Measurements from ENCODE around the gene SLC25A26.

DNA sequence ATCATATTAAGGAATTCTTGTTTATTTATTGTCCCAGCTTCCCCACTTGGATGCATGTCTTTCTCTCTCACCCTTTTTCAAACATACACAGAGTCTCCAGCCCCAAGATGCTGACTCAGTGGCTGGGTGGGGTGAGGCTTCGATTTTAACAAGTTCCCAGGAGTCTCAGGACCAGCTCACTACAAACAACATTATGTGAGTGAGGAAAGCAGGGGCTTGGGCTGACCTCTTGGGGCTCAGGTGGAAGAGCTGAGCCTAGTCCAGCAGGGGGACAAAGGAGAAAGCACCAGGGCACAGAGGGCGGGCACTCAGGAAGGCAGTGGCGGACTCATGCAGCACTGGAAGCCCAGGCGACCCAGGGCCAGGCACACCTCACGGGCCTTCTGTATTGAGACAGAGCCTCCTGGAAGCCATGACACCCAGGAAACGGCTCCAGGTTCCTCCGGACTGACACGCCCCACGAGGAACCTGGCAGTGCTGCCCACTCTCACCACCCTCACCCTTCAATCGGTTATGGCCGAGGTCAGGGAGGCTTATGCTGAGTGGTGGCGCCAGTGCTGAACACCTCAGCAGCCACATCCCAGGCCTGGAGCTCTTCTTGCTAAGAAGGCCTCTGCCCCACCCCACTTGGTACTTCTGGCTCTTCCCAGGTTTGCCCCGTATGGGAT, 182.7 kb downstream of the SLC25A26 start:
- TF ChIP-seq, protein P1, sequence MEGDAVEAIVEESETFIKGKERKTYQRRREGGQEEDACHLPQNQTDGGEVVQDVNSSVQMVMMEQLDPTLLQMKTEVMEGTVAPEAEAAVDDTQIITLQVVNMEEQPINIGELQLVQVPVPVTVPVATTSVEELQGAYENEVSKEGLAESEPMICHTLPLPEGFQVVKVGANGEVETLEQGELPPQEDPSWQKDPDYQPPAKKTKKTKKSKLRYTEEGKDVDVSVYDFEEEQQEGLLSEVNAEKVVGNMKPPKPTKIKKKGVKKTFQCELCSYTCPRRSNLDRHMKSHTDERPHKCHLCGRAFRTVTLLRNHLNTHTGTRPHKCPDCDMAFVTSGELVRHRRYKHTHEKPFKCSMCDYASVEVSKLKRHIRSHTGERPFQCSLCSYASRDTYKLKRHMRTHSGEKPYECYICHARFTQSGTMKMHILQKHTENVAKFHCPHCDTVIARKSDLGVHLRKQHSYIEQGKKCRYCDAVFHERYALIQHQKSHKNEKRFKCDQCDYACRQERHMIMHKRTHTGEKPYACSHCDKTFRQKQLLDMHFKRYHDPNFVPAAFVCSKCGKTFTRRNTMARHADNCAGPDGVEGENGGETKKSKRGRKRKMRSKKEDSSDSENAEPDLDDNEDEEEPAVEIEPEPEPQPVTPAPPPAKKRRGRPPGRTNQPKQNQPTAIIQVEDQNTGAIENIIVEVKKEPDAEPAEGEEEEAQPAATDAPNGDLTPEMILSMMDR (IDR thresholded peaks at IDR 0.05): no peak
- TF ChIP-seq POLR2A (IDR thresholded peaks at IDR 0.05): no peak

Data from tibial nerve (tissue), 3 donors.